HG02610 (cell line): ENCODE results near the gene TTC21A.

Experiments used
- ATAC-seq: cut with Tn5 transposase; IDR thresholded peaks from one replicate; pipeline ENCODE4 v1.9.1; 2021; ENCODE audit warnings: mild to moderate bottlenecking, moderate library complexity; ENCODE audit not compliant: unreplicated experiment

Gene TTC21A

GRCh38 chr3:39136533-39137434, 29.3 kb downstream of the TTC21A start:
- ATAC-seq, result no peak

- ATAC-seq, result no peak
These were observed 30.0 kb downstream of the TTC21A start for GRCh38 chr3:39137435-39137936.

- ATAC-seq, result no peak
These were observed 30.7 kb downstream of the TTC21A start for GRCh38 chr3:39137991-39138803.

- no peak for ATAC-seq
These were observed 31.4 kb downstream of the TTC21A start for GRCh38 chr3:39138804-39139415.

GRCh38 chr3:39139442-39139841, 32.0 kb downstream of the TTC21A start:
- no peak for ATAC-seq

- no peak for ATAC-seq
These were observed 33.0 kb downstream of the TTC21A start for GRCh38 chr3:39140341-39140971.

- no peak for ATAC-seq
These were observed 33.9 kb downstream of the TTC21A start for GRCh38 chr3:39141171-39141995.

GRCh38 chr3:39142067-39142466, 34.6 kb downstream of the TTC21A start:
- no peak for ATAC-seq

- no peak for ATAC-seq
These were observed 35.8 kb downstream of the TTC21A start for GRCh38 chr3:39143051-39143885.

- no peak for ATAC-seq
These were observed 36.7 kb downstream of the TTC21A start for GRCh38 chr3:39144095-39144747.

GRCh38 chr3:39144748-39145380, 37.4 kb downstream of the TTC21A start:
- ATAC-seq, result no peak

- no peak for ATAC-seq
These were observed 38.6 kb downstream of the TTC21A start for GRCh38 chr3:39146083-39146501.

GRCh38 chr3:39146611-39147591, 39.4 kb downstream of the TTC21A start:
- ATAC-seq, result peak; percentile 24

- ATAC-seq, result peak; percentile 15
These were observed 40.4 kb downstream of the TTC21A start for GRCh38 chr3:39147711-39148434.

GRCh38 chr3:39148435-39149058, 41.1 kb downstream of the TTC21A start:
- ATAC-seq, result no peak

- peak; percentile 19 for ATAC-seq
These were observed 41.6 kb downstream of the TTC21A start for GRCh38 chr3:39149059-39149455.
